Endodermal cell (in vitro differentiated cells): ENCODE data around the gene SPACA4. TPM values are rescaled to one million over a fixed set of nuclear protein-coding genes. Genes with fewer than 3 reads are reported as not detected.
A peak's percentile ranks its signal among the peaks of the same experiment; 100 is the strongest.

Experiments used
- DNase-seq: peaks from one replicate; pipeline ENCODE4 v3.0.0-alpha.2; 2017
- H3K27ac ChIP-seq: 2 replicates; pipeline ENCODE4 v1.5.1; 2013; ENCODE audit warnings: mild to moderate bottlenecking, low read depth, low read length, moderate library complexity
- H3K27me3 ChIP-seq: 2 replicates; pipeline ENCODE4 v1.6.1; 2013; ENCODE audit warnings: mild to moderate bottlenecking, low read length, moderate library complexity; ENCODE audit not compliant: insufficient read depth, control insufficient read depth, poor library complexity, severe bottlenecking
- H3K36me3 ChIP-seq: 2 replicates; pipeline ENCODE4 v1.7.0; 2013; ENCODE audit warnings: mild to moderate bottlenecking, low read length, moderate library complexity; ENCODE audit not compliant: control insufficient read depth, insufficient read depth
- H3K4me1 ChIP-seq: one replicate; pipeline ENCODE4 v1.7.0; 2013; ENCODE audit warnings: low read length; ENCODE audit not compliant: control insufficient read depth, insufficient read depth
- H3K4me3 ChIP-seq: 2 replicates; pipeline ENCODE4 v1.5.1; 2013; ENCODE audit warnings: mild to moderate bottlenecking, low read length, moderate library complexity
- H3K9ac ChIP-seq: 2 replicates; pipeline ENCODE4 v1.6.1; 2013; ENCODE audit warnings: mild to moderate bottlenecking, low read length, moderate library complexity; ENCODE audit not compliant: poor library complexity, severe bottlenecking; ENCODE audit errors: extremely low read depth
- H3K9me3 ChIP-seq: 2 replicates; pipeline ENCODE4 v1.6.1; 2013; ENCODE audit warnings: mild to moderate bottlenecking, low read length, moderate library complexity; ENCODE audit not compliant: control insufficient read depth
- H3K27ac Mint-ChIP-seq: 2 replicates; pipeline ENCODE4 v1.8.0; 2020; ENCODE audit warnings: mixed read lengths
- H3K27me3 Mint-ChIP-seq: 2 replicates; pipeline ENCODE4 v1.8.0; 2021; ENCODE audit warnings: mild to moderate bottlenecking, mixed read lengths; ENCODE audit not compliant: insufficient read depth
- H3K36me3 Mint-ChIP-seq: 2 replicates; pipeline ENCODE4 v1.8.0; 2020; ENCODE audit warnings: low read depth, mixed read lengths
- H3K4me1 Mint-ChIP-seq: 2 replicates; pipeline ENCODE4 v1.8.0; 2020; ENCODE audit warnings: mixed read lengths
- H3K4me3 Mint-ChIP-seq: 2 replicates; pipeline ENCODE4 v1.8.0; 2020; ENCODE audit warnings: mild to moderate bottlenecking, moderate library complexity, mixed read lengths
- H3K9me3 Mint-ChIP-seq: 2 replicates; pipeline ENCODE4 v1.8.0; 2020; ENCODE audit warnings: mild to moderate bottlenecking, mixed read lengths
- WGBS, 2 experiments: methylation state at CpG; one replicate each; pipeline versions ENCODE4 v1.1.5 to v1.1.7; 2013; ENCODE audit warnings: missing lambda C conversion rate in 2 of 2, mixed read lengths in 1 of 2; ENCODE audit not compliant: insufficient coverage in 1 of 2, insufficient read length in 1 of 2; 5-methylcytosine and 5-hydroxymethylcytosine counted together
- total RNA-seq, 2 donors: library from RNA; stranded (reverse); fragmentation: NEBNext Ultra II Directional in 1 of 2; extraction: Animal tissue kit (Norgen Biotek cat#: 25700) in 1 of 2; gene quantifications; 2 replicates in 1 of 2; 3 replicates in 1 of 2; pipeline ENCODE4 v1.2.1, GENCODE V29; 2021
- TF ChIP-seq, protein P1 (sequence below): fragments of 200-600 bp; sonication (generic); conservative IDR thresholded peaks from 2 replicates; pipeline ENCODE4 v1.5.0; 2021; ENCODE audit warnings: antibody characterized with exemption, mild to moderate bottlenecking

SPACA4 gene
- total RNA-seq, 2 donors from 2014 or later: not detected

DNA sequence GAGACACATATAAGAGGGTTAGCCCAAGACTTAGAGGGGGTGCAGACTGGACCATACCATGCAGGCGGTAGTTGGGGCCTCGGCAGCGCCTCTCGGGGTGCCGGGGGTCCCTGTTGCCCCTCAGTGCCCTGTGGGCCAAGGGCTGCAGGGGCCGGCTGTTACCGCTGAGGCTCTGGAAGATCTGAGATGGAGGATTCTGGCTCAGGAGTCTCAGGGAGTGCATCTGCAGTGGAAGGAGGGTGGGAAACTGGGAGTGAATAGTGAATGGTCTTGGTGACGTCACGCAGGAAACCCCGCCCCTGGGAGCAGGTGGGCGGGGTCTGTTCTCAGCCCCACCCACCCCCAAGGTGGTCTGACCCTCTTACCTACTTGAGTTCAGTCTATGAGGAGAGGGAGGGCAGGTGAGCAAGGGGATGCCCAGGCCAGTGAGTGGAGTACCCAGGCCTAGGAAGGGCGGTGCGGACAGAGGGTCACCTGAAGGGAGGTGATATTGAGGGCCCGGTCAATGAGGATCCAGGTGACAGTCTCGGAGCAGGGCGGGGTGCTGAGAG, 32.4 kb downstream of the SPACA4 start:
- Mint-ChIP-seq H3K4me1 (peaks cover 18% of the 10 kb centered on the region), H3K27ac (peak overlapping the region; percentile 77), H3K36me3 (peaks cover 25% of the 10 kb centered on the region), H3K4me3 (peak overlapping the region; percentile 9), H3K27me3 (peaks cover 49% of the 10 kb centered on the region), H3K9me3 (peaks cover 2% of the 10 kb centered on the region)
- 82 to 92% methylated on average over 13 to 16 of the region's 16 CpGs for WGBS, 2 experiments
- Histone ChIP-seq H3K9me3 (no peaks in the 10 kb centered on the region), H3K4me1 (peaks cover 3% of the 10 kb centered on the region), H3K27ac (no peak overlapping the region), H3K4me3 (no peak overlapping the region), H3K36me3 (no peaks in the 10 kb centered on the region), H3K9ac (no peak overlapping the region), H3K27me3 (peaks cover 11% of the 10 kb centered on the region)
- TF ChIP-seq, protein P1, sequence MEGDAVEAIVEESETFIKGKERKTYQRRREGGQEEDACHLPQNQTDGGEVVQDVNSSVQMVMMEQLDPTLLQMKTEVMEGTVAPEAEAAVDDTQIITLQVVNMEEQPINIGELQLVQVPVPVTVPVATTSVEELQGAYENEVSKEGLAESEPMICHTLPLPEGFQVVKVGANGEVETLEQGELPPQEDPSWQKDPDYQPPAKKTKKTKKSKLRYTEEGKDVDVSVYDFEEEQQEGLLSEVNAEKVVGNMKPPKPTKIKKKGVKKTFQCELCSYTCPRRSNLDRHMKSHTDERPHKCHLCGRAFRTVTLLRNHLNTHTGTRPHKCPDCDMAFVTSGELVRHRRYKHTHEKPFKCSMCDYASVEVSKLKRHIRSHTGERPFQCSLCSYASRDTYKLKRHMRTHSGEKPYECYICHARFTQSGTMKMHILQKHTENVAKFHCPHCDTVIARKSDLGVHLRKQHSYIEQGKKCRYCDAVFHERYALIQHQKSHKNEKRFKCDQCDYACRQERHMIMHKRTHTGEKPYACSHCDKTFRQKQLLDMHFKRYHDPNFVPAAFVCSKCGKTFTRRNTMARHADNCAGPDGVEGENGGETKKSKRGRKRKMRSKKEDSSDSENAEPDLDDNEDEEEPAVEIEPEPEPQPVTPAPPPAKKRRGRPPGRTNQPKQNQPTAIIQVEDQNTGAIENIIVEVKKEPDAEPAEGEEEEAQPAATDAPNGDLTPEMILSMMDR: no peak
- DNase-seq: peak; percentile 89

DNA sequence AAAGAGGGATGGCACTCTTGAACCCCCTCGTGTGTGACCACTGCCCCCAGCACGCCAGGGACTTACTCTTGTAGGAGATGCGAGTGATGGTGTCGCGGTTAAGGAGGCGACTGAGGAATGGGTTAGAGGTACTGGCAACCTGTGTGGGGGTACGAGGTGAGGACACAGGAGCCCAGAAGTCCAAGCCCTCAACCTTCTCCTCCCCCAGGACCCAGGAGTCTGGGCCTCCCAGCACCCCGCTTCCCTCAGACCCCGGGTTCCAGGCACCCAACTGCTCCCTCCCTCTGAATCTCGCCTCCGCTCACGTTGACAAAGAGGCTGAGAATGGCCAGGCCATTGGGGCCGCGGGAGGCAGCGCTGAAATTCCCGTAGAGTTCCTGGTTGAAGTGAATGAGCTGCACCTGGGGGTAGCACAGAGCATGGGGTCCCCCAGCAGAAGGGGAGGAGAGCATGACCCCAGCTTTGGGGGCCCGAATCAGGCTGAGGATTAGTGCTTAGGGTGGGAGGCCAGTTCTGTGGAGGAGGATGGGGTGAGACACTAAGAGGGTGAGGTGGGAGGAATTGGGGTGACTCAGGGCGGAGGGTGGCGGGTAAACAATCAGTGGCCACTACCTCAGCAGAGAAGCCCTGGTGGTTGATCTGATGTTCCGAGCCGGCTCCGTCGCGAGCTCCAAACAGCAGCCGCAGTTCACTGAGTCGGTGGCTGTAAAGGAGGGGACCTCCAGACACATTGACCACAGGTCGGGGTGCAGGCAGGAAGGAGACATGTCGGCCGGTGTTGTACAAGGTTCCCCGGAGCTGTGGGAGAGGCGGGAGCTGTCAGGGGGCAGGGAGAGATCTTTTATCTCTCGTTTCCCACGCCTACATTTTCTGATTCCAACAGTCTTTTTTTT, 33.2 kb downstream of the SPACA4 start:
- WGBS, 2 experiments: 88 to 92% methylated on average over 16 to 31 of the region's 33 CpGs
- Mint-ChIP-seq H3K9me3 (peaks cover 2% of the 10 kb centered on the region), H3K4me3 (peak overlapping the region; percentile 49), H3K36me3 (peaks cover 25% of the 10 kb centered on the region), H3K27ac (peak overlapping the region; percentile 87), H3K4me1 (peaks cover 14% of the 10 kb centered on the region), H3K27me3 (peaks cover 49% of the 10 kb centered on the region)
- H3K9me3 ChIP-seq: no peaks in the 10 kb centered on the region
- H3K27me3 ChIP-seq: peaks cover 11% of the 10 kb centered on the region
- no peaks in the 10 kb centered on the region for H3K36me3 ChIP-seq
- no peak overlapping the region for H3K4me3 ChIP-seq
- TF ChIP-seq, protein P1: no peak
- DNase-seq: peak; percentile 67
- no peak overlapping the region for H3K9ac ChIP-seq
- H3K4me1 ChIP-seq: peaks cover 3% of the 10 kb centered on the region
- H3K27ac ChIP-seq: no peak overlapping the region

DNA sequence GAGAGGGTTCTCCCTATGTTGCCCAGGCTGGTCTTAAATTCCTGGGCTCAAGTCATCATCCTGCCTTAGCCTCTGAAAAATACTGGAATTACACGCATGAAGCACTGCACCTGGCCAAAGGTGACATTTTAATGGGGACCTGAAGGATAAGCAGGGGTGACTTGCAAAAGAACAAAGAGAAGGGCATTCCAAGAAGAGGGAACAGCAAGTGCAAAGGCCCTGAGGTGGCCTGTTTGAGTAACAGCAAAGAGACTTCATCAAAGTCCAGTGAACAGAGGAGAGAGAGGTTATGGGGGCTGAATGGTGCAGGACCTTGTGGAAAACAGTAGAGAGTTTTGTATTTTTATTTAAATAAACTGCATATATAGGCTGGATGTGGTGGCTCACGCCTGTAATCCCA, 35.3 kb downstream of the SPACA4 start:
- no peak for DNase-seq
- TF ChIP-seq, protein P1: no peak
- H3K27ac Mint-ChIP-seq: no peak overlapping the region

More for the DNA sequence above, 35.3 kb downstream of the SPACA4 start:
- H3K36me3 ChIP-seq: no peaks in the 10 kb centered on the region
- Mint-ChIP-seq H3K36me3 (peaks cover 25% of the 10 kb centered on the region), H3K27me3 (peaks cover 39% of the 10 kb centered on the region), H3K4me3 (no peak overlapping the region), H3K4me1 (peaks cover 18% of the 10 kb centered on the region), H3K9me3 (peaks cover 2% of the 10 kb centered on the region)
- no peaks in the 10 kb centered on the region for H3K27me3 ChIP-seq
- no peaks in the 10 kb centered on the region for H3K9me3 ChIP-seq
- H3K4me1 ChIP-seq: no peaks in the 10 kb centered on the region
- no peak overlapping the region for H3K9ac ChIP-seq
- no peak overlapping the region for H3K4me3 ChIP-seq
- H3K27ac ChIP-seq: no peak overlapping the region
- WGBS, 2 experiments: 99 to 100% methylated on average over 2 of the region's 2 CpGs
